SU-DHL-6 (cell line): ENCODE results near the gene VTI1A.

Experiments
- EZH2phosphoT487 ChIP-seq: fragments of 200-600 bp; sonication (generic), shearing (Covaris generic); conservative IDR thresholded peaks from 2 replicates; pipeline ENCODE4 v1.6.1; 2018; ENCODE audit warnings: mild to moderate bottlenecking, antibody characterized with exemption, low read length, moderate library complexity, mixed read lengths
- TF ChIP-seq, protein P1 (sequence below): fragments of 200-600 bp; sonication (generic); IDR thresholded peaks from one replicate; pipeline ENCODE4 v1.5.1; 2017; ENCODE audit warnings: antibody characterized with exemption, mild to moderate bottlenecking, low read length, moderate library complexity; ENCODE audit not compliant: insufficient read depth, poor library complexity, severe bottlenecking

DNA sequence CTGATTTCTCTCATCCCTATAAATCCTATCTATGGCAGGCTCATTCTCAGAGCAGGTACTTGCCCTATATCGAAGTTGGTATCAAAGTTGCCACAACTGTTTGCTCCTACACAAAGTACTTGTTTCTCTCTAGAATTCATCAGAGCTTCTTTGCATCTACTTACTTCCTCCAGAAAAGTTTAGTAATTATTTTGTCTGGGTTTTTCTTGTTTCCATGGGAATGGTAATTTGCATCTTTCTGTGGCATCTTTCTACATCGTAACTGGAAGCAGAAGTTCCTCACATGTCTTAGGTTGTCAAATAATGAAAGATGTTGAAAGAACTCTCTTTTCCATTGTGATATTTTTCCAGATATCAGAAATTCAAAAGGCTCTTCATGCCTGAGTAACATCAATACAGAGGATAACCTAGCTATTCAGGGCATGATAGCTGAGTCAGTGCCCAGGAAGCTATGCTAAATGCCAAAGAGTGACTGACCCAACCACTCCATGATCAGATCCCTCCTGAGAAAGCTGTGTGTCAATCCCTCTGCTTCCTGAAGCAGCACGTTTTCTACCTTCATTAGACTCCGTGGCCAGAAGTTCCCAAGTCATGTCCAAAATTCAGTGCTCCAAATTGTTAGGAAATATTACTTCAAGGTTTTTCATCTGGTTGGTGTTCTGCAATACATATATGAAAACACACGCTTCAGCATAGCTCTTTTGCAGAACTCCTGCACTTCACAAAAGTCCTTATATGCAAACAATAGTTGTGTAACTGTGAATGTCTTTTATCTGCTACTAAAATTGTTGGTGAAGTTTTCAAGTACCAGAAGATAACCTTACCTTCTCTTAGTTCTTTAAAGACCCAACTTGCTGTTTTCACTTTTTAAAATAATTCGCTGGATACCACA lies 216.5 kb downstream of the VTI1A start:
- TF ChIP-seq, protein P1, sequence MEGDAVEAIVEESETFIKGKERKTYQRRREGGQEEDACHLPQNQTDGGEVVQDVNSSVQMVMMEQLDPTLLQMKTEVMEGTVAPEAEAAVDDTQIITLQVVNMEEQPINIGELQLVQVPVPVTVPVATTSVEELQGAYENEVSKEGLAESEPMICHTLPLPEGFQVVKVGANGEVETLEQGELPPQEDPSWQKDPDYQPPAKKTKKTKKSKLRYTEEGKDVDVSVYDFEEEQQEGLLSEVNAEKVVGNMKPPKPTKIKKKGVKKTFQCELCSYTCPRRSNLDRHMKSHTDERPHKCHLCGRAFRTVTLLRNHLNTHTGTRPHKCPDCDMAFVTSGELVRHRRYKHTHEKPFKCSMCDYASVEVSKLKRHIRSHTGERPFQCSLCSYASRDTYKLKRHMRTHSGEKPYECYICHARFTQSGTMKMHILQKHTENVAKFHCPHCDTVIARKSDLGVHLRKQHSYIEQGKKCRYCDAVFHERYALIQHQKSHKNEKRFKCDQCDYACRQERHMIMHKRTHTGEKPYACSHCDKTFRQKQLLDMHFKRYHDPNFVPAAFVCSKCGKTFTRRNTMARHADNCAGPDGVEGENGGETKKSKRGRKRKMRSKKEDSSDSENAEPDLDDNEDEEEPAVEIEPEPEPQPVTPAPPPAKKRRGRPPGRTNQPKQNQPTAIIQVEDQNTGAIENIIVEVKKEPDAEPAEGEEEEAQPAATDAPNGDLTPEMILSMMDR, result no peak
- TF ChIP-seq EZH2phosphoT487, result no peak
